Measurements from ENCODE around the gene POLD3. TPM values are rescaled to one million over a fixed set of nuclear protein-coding genes. Genes with fewer than 3 reads are reported as not detected.

The POLD3 gene
- total and polyA plus RNA-seq, 2 of the 8 experiments (the other 6 are each of a cell fraction or from before 2014, with no cell fraction given): 18.1 to 29.3 TPM

DNA sequence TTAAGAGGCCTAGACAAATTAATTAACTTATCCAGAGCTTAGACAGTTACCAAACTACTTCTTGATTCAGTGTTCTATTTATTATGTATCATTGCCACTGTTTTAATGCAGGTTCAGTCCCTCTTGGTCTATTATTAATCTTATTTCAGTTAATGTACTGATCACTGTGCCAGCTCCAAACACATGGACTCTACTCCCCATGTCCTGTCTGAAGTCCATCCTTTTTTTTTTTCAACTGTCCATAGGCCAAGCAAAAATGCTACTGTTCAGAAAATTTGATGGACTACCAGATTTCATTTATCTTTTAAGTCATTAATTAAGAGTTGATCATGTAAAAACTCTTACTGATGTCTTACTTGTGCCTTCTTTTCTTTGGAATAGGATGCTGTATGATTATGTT, 11.9 kb downstream of the POLD3 start:
- H3K27me3 ChIP-seq (replicated peaks in 1 of 4; ENCODE audit: control insufficient read depth in 3 of 4, extremely low read depth in 1 of 4, insufficient read depth in 3 of 4, low read length in 3 of 4): no peaks in the 10 kb centered on the region
- H3K4me2 ChIP-seq (ENCODE audit: insufficient read depth in 1 of 2, low read depth in 2 of 2, low read length in 2 of 2): no peak overlapping the region
- H2BK5ac ChIP-seq (ENCODE audit: low read depth, low read length): no peak overlapping the region
- no peak overlapping the region for H2BK12ac ChIP-seq (ENCODE audit: low read depth, low read length)
- H2BK120ac ChIP-seq (replicated peaks; ENCODE audit: low read depth, low read length): no peak overlapping the region
- no peaks in the 10 kb centered on the region for H3K4me1 ChIP-seq (replicated peaks in 1 of 4; ENCODE audit: control insufficient read depth in 3 of 4, insufficient read depth in 4 of 4, low read length in 3 of 4)
- no peak overlapping the region for H3K9ac ChIP-seq (replicated peaks in 1 of 4; ENCODE audit: extremely low read depth in 1 of 4, low read depth in 3 of 4, low read length in 3 of 4)
- ChIA-PET CTCF (ENCODE audit: partially characterized antibody) (interaction anchor here (1.0 to 1.3 kb wide), 4 partner anchors 35 to 249 kb away, joined by 3 to 4 read pairs (median 4); partner anchors contain the start of gene KCNE3), POLR2A (ENCODE audit: partially characterized antibody) (interaction anchor here (1.4 kb wide), 1 partner anchor 11 kb away, joined by 5 read pairs; the partner anchor contains the start of gene POLD3)
- H3K79me1 ChIP-seq (ENCODE audit: low read depth, low read length): no peaks in the 10 kb centered on the region
- H4K20me1 ChIP-seq (replicated peaks in 1 of 2; ENCODE audit: control insufficient read depth in 1 of 2, insufficient read depth in 2 of 2, low read length in 2 of 2): peaks cover 0 to 2% of the 10 kb centered on the region in 2 experiments
- DNase-seq (ENCODE audit: low read depth in 1 of 2, low spot score in 2 of 2) (no peak), FAIRE-seq (no peak)
- no peak overlapping the region for H3K18ac ChIP-seq (ENCODE audit: extremely low read depth, low read length)
- H3K27ac ChIP-seq (ENCODE audit: low read depth, low read length): no peak overlapping the region
- H2AFZ ChIP-seq (ENCODE audit: low read length): no peak overlapping the region
- H3K56ac ChIP-seq (replicated peaks; ENCODE audit: insufficient read length, low read depth, low read length): no peak overlapping the region
- no peaks in the 10 kb centered on the region for H3K9me3 ChIP-seq (ENCODE audit: insufficient read depth in 2 of 2, low read depth in 1 of 2, low read length in 1 of 2)
- H3K14ac ChIP-seq (ENCODE audit: insufficient read length): no peak overlapping the region
- no peak overlapping the region for H2AK5ac ChIP-seq (ENCODE audit: low read depth, low read length)
- H2BK20ac ChIP-seq (ENCODE audit: low read length): no peak overlapping the region
- no peak overlapping the region for H4K91ac ChIP-seq (replicated peaks; ENCODE audit: insufficient read length, low read length)
- H4K5ac ChIP-seq (ENCODE audit: insufficient read length, low read depth, low read length): no peak overlapping the region
- peaks cover 5 to 43% (median 14%) of the 10 kb centered on the region in 4 experiments; a peak in 7 of 8 replicates for H3K36me3 ChIP-seq (ENCODE audit: control insufficient read depth in 2 of 4, insufficient read depth in 4 of 4, low read length in 3 of 4)
- H2BK15ac ChIP-seq (ENCODE audit: low read length): no peak overlapping the region
- no peak overlapping the region for H3K4me3 ChIP-seq (ENCODE audit: extremely low read depth in 1 of 4, insufficient read depth in 2 of 4, low read depth in 3 of 4, low read length in 4 of 4)
- H3K79me2 ChIP-seq (ENCODE audit: control insufficient read depth in 1 of 2, insufficient read depth in 2 of 2, low read length in 2 of 2): no peaks in the 10 kb centered on the region
- H3K23ac ChIP-seq (ENCODE audit: insufficient read length): no peak overlapping the region
- no peaks in the 10 kb centered on the region for H3K23me2 ChIP-seq (ENCODE audit: low read depth, low read length)
- H4K8ac ChIP-seq (ENCODE audit: extremely low read depth, insufficient read depth, low read length): no peak overlapping the region
- H3K4ac ChIP-seq (replicated peaks; ENCODE audit: insufficient read length, low read depth, low read length): no peak overlapping the region
- TF ChIP-seq POLR2A (IDR thresholded peaks at IDR 0.05; ENCODE audit: control extremely low read depth in 1 of 2, low read depth in 2 of 2, low read length in 2 of 2) (no peak), KDM1A (IDR thresholded peaks at IDR 0.05; ENCODE audit: borderline replicate concordance, low read length) (no peak), TBP (IDR thresholded peaks at IDR 0.05; ENCODE audit: low read depth, low read length) (no peak), SUZ12 (IDR thresholded peaks at IDR 0.05; ENCODE audit: low read length) (no peak), SIX5 (IDR thresholded peaks at IDR 0.05; ENCODE audit: low read depth, low read length) (no peak), SP1 (IDR thresholded peaks at IDR 0.05; ENCODE audit: low read depth, low read length) (no peak), RXRA (IDR thresholded peaks at IDR 0.05; ENCODE audit: insufficient read depth, low read depth, low read length) (no peak)
- TF ChIP-seq, protein P1, sequence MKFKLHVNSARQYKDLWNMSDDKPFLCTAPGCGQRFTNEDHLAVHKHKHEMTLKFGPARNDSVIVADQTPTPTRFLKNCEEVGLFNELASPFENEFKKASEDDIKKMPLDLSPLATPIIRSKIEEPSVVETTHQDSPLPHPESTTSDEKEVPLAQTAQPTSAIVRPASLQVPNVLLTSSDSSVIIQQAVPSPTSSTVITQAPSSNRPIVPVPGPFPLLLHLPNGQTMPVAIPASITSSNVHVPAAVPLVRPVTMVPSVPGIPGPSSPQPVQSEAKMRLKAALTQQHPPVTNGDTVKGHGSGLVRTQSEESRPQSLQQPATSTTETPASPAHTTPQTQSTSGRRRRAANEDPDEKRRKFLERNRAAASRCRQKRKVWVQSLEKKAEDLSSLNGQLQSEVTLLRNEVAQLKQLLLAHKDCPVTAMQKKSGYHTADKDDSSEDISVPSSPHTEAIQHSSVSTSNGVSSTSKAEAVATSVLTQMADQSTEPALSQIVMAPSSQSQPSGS (IDR thresholded peaks at IDR 0.05; ENCODE audit: low read length): no peak
- TF ChIP-seq, protein P2, sequence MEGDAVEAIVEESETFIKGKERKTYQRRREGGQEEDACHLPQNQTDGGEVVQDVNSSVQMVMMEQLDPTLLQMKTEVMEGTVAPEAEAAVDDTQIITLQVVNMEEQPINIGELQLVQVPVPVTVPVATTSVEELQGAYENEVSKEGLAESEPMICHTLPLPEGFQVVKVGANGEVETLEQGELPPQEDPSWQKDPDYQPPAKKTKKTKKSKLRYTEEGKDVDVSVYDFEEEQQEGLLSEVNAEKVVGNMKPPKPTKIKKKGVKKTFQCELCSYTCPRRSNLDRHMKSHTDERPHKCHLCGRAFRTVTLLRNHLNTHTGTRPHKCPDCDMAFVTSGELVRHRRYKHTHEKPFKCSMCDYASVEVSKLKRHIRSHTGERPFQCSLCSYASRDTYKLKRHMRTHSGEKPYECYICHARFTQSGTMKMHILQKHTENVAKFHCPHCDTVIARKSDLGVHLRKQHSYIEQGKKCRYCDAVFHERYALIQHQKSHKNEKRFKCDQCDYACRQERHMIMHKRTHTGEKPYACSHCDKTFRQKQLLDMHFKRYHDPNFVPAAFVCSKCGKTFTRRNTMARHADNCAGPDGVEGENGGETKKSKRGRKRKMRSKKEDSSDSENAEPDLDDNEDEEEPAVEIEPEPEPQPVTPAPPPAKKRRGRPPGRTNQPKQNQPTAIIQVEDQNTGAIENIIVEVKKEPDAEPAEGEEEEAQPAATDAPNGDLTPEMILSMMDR (IDR thresholded peaks at IDR 0.05; ENCODE audit: control extremely low read depth in 1 of 3, insufficient read depth in 1 of 3, low read depth in 1 of 3, low read length in 3 of 3): no peak
- TF ChIP-seq, protein P3, sequence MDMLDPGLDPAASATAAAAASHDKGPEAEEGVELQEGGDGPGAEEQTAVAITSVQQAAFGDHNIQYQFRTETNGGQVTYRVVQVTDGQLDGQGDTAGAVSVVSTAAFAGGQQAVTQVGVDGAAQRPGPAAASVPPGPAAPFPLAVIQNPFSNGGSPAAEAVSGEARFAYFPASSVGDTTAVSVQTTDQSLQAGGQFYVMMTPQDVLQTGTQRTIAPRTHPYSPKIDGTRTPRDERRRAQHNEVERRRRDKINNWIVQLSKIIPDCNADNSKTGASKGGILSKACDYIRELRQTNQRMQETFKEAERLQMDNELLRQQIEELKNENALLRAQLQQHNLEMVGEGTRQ (IDR thresholded peaks at IDR 0.05; ENCODE audit: low read length): no peak
